GM12878 (cell line): ENCODE results near the gene HNRNPA2B1. TPM values are rescaled to one million over a fixed set of nuclear protein-coding genes. Genes with fewer than 3 reads are reported as not detected.

Source experiments
- ATF2 ChIP-seq: IDR thresholded peaks from 2 replicates; pipeline ENCODE4 v1.6.1; 2012; ENCODE audit warnings: low read length, inconsistent platforms
- BCLAF1 ChIP-seq: fragments of 450-650 bp; IDR thresholded peaks from 2 replicates; pipeline ENCODE4 v1.6.1; 2017; ENCODE audit warnings: antibody characterized with exemption, mild to moderate bottlenecking, moderate library complexity
- BHLHE40 ChIP-seq, 2 experiments: fragments of 450-650 bp in 1 of 2; IDR thresholded peaks; 2 replicates each; pipeline ENCODE4 v1.6.1; 2011 to 2017; ENCODE audit warnings: low read depth in 2 of 2, borderline replicate concordance in 1 of 2, improper control_type of control experiment in 1 of 2, low read length in 1 of 2, mild to moderate bottlenecking in 1 of 2
- EGR1 ChIP-seq, 2 experiments: IDR thresholded peaks; 1 replicate in 1 of 2; 2 replicates in 1 of 2; pipeline ENCODE4 v1.6.1; 2011 to 2012; ENCODE audit warnings: low read depth in 2 of 2, low read length in 2 of 2, borderline replicate concordance in 1 of 2, mild to moderate bottlenecking in 1 of 2, moderate library complexity in 1 of 2
- FOS ChIP-seq: IDR thresholded peaks from 3 replicates; pipeline ENCODE4 v1.6.1; 2011; ENCODE audit warnings: borderline replicate concordance; ENCODE audit not compliant: insufficient read length; ENCODE audit errors: extremely low read depth
- FOXK2 ChIP-seq: fragments of 450-650 bp; IDR thresholded peaks from 2 replicates; pipeline ENCODE4 v1.6.1; 2017; ENCODE audit warnings: mild to moderate bottlenecking, moderate library complexity
- GATAD2B ChIP-seq: fragments of 450-650 bp; conservative IDR thresholded peaks from 2 replicates; pipeline ENCODE4 v1.6.1; 2017; ENCODE audit warnings: low read depth, mild to moderate bottlenecking, moderate library complexity
- HDAC2 ChIP-seq: fragments of 200-600 bp; sonication (generic); IDR thresholded peaks from 2 replicates; pipeline ENCODE4 v1.6.1; 2017
- KDM1A ChIP-seq: fragments of 200-600 bp; sonication (generic); IDR thresholded peaks from 2 replicates; pipeline ENCODE4 v1.6.1; 2016; ENCODE audit warnings: borderline replicate concordance
- MTA2 ChIP-seq: fragments of 450-650 bp; IDR thresholded peaks from 2 replicates; pipeline ENCODE4 v1.6.1; 2016; ENCODE audit warnings: low read depth, mild to moderate bottlenecking, moderate library complexity
- MXI1 ChIP-seq: fragments of 150-350 bp; IDR thresholded peaks from 2 replicates; pipeline ENCODE4 v1.6.1; 2011; ENCODE audit warnings: low read depth, mild to moderate bottlenecking, inconsistent platforms, low read length, improper control_type of control experiment
- NR2C2 ChIP-seq: IDR thresholded peaks from 2 replicates; pipeline ENCODE4 v1.6.1; 2011; ENCODE audit warnings: borderline replicate concordance, low read depth; ENCODE audit not compliant: control insufficient read depth, insufficient read length
- NR2F1 ChIP-seq: fragments of 450-650 bp; conservative IDR thresholded peaks from 2 replicates; pipeline ENCODE4 v1.6.1; 2017; ENCODE audit warnings: mild to moderate bottlenecking
- PBX3 ChIP-seq: IDR thresholded peaks from 2 replicates; pipeline ENCODE4 v1.6.1; 2011; ENCODE audit warnings: mild to moderate bottlenecking, low read depth, low read length, moderate library complexity; ENCODE audit not compliant: insufficient replicate concordance
- PKNOX1 ChIP-seq: fragments of 450-650 bp; IDR thresholded peaks from 2 replicates; pipeline ENCODE4 v1.6.1; 2016; ENCODE audit warnings: mild to moderate bottlenecking
- TCF7 ChIP-seq: IDR thresholded peaks from 2 replicates; pipeline ENCODE4 v1.6.1; 2014; ENCODE audit warnings: antibody characterized with exemption, borderline replicate concordance
- ZBTB4 ChIP-seq: fragments of 450-650 bp; formaldehyde crosslinking; IDR thresholded peaks from 2 replicates; pipeline ENCODE4 v1.4.0; 2022; ENCODE audit warnings: mild to moderate bottlenecking, moderate library complexity
- ZSCAN29 ChIP-seq: fragments of 450-650 bp; IDR thresholded peaks from 2 replicates; pipeline ENCODE4 v1.6.1; 2017; ENCODE audit warnings: mild to moderate bottlenecking, moderate library complexity
- polyA plus RNA-seq, 11 experiments: library from polyadenylated mRNA; depleted of rRNA in 4 of 11; unstranded in 6 of 11; stranded (reverse) in 5 of 11; fragments of >200 nt; fragmentation: Nextera tagmentation in 4 of 11; fragmentation: Illumina TruSeq in 1 of 11; extraction: Ambion mirVana in 4 of 11; extraction: Trizol in 1 of 11; gene quantifications; 1 replicate in 1 of 11; 2 replicates in 10 of 11; pipeline versions ENCODE4 v1.2.1 to v1.2.3, GENCODE V29; 2011 to 2016; ENCODE audit warnings: inconsistent platforms in 2 of 11, missing spikeins in 2 of 11, low read depth in 1 of 11
- total RNA-seq, 4 experiments: library from RNA; depleted of rRNA in 3 of 4; stranded (reverse); fragments of >200 nt in 3 of 4; fragmentation: Illumina TruSeq in 1 of 4; extraction: Trizol in 1 of 4; gene quantifications; 2 replicates each; pipeline versions ENCODE4 v1.2.1 to v1.2.3, GENCODE V29; 2013 to 2021

The HNRNPA2B1 gene
- total and polyA plus RNA-seq, 10 of the 15 experiments (the other 5 are each of a cell fraction or from before 2014, with no cell fraction given) = 295 to 1,396 (median 932) TPM

- TF ChIP-seq ATF2 (no peak), NR2F1 (0 out of 2 replicates have a peak, but pooled peaks have one; percentile 21), MXI1 (peak; percentile 5; the same call in 1 of the 2 replicates), FOXK2 (no peak), PBX3 (no peak), HDAC2 (no peak), FOS (no peak), NR2C2 (no peak), GATAD2B (0 out of 2 replicates have a peak, but pooled peaks have one; percentile 27), KDM1A (no peak), ZBTB4 (CRISPR knock-in tag) (no peak), ZSCAN29 (0 out of 2 replicates have a peak, but pooled peaks have one; percentile 44), MTA2 (no peak), BCLAF1 (no peak), EGR1 (IDR thresholded peaks at IDR 0.05; ENCODE audit: borderline replicate concordance in 1 of 2, low read depth in 2 of 2, low read length in 2 of 2) (0 out of 3 replicates have a peak, but pooled peaks of 1 of the 2 experiments have one; percentile 27), PKNOX1 (no peak), BHLHE40 (IDR thresholded peaks at IDR 0.05; ENCODE audit: borderline replicate concordance in 1 of 2, low read depth in 2 of 2, low read length in 1 of 2) (peak; percentile 22 to 84; a peak in 2 of 4 replicates), TCF7 (no peak)
Measured at GRCh38 chr7:26202019-26202990, 1.8 kb upstream of the HNRNPA2B1 start (continued).
